Effector CD4-positive, alpha-beta T cell (primary cell): ENCODE measurements around the gene SRGAP2B.
"Not testable (repeated sequence)": the region's sequence is repeated elsewhere in the genome, so short reads cannot be mapped to it uniquely, and the experiment has no call there.

ENCODE experiments used
- DNase-seq: peaks from one replicate; pipeline ENCODE4 v3.0.0-alpha.2; 2020

The SRGAP2B gene

DNA sequence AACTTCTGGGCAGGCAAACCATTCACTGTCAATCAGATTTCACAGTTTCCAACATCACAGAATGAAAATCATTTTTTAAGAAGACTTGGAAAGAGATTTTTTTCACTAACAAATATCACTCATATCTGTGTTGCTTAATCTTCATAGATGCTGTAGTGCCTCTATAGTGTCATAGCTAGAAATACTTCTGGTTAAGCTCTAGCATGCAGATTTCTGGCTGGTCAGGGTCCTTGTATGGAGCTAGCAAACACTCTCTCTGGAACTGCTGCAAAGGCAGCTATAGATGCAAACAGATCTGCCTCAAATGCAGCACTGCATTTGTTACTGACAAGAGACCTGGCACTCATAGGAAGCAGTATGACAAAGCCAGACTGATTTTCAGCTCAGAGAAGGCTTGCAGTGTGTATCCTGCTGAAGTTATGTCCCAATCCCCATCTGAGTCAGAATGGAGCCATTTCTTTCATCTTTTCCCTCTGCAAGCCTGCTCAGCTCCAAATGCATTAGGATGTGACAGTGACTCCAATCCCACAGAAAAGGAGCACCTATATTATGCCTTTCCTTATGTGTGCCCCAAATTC lies 99.2 kb downstream of the SRGAP2B start:
- DNase-seq: not testable (repeated sequence)

- DNase-seq: not testable (repeated sequence)
Observed at GRCh38 chr1:144992915-144993314, 102.2 kb downstream of the SRGAP2B start.

GRCh38 chr1:144990611-144991010 lies 104.5 kb downstream of the SRGAP2B start:
- not testable (repeated sequence) for DNase-seq

- DNase-seq: not testable (repeated sequence)
Observed at GRCh38 chr1:144987131-144987530, 108.0 kb downstream of the SRGAP2B start.

DNA sequence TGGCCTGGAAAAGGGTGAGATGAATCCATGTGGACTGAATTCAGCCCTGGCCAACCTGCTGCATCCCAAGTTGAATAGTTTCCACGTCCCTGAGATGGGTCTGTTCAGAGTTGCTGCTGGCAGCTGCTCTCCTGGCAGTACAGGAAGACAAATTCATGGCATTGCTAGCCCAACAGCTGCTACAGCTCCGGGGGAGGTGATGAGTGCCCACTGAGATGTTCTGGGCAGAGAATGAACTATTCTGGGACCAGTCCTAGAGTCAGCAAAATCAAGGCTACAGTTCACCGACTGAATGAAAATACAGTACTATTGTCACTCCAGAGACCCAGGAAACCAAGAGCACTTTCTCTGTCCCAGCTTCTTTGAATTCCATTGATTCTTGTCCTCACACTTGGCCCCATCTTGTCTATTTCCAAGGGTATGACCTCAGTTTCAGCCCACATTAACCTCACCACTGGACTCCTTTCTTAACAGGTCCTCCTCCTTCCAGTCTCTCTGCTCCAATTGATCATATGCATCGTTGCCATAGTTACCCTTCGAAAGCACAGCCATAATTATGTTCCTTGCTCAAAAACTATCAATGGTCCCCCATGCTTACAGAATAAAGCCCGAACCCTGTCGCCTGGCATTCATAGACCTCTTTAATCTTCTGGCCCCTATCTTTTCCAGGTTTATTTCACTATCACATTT lies 108.8 kb downstream of the SRGAP2B start:
- not testable (repeated sequence) for DNase-seq

GRCh38 chr1:144985550-144986170 lies 109.5 kb downstream of the SRGAP2B start:
- not testable (repeated sequence) for DNase-seq

DNA sequence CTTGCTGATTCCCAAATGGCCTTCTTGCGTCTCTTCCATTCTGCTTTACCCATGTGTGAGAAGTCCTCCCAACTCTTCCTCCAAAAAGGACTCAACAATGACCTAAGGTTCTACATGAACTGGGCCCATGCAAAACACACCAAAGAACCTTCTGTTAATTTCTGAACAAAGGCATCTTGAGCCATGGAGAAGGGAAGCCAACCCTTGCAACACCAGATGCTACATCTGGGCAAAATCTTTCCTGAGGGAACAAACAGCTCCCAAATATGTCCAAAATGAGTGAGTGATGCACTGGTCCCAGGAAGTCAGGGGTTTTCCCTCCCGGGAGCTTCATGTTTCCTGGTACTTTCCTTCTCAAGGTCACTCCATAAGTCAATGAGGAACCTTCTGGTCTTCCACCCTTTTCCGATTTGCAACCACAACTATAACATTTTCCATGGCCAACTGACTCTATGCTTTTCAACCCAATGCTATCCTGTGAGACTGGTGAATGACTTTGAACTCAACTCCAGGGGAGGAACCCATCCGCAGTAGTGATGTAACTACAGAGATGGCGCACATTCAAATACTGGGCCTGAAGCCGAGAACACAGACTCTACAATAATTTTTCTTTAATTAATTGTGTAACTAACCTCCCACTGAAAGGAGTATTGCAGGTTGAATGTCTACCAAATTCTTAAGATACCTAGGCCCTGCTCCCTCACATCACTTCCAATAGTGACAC lies 112.2 kb downstream of the SRGAP2B start:
- DNase-seq: not testable (repeated sequence)

DNA sequence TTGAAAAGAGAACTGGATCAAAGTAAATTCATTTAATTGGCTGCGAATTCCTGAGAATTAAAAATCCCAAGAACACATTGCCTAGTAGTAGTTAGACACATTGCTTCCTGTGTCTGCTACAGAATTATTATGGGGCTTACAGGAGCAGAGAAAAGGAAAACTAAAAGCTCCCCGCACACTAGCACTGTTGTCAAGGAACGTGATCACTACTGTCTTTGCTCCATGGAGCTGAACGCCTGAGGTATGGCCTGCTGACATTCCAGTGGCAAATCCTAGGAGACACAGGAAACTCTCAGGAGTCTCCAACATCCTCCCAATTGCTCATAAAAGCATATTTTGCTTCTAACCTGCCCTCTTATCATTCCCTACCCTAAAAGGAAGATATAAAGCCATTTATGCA lies 114.0 kb downstream of the SRGAP2B start:
- DNase-seq: not testable (repeated sequence)

GRCh38 chr1:144979960-144980595 lies 115.0 kb downstream of the SRGAP2B start:
- not testable (repeated sequence) for DNase-seq

DNA sequence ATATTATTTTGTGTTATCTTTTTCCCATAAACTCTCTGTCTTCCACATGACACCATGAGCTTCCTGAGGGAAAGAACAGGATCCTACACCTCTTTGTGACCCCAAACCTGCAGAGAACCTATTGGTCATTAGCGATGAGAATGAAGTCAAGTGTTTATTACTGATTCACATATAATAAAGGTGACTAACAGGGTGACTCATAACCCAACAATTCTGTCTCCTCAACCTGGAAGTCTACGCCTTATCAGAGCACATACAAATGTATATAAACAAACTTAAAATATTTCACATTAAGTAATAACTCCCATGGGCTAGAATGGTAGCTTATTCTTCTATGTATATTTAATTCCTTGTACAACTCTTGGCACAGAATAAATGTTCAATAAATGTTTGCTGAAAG lies 117.3 kb downstream of the SRGAP2B start:
- DNase-seq: not testable (repeated sequence)

DNA sequence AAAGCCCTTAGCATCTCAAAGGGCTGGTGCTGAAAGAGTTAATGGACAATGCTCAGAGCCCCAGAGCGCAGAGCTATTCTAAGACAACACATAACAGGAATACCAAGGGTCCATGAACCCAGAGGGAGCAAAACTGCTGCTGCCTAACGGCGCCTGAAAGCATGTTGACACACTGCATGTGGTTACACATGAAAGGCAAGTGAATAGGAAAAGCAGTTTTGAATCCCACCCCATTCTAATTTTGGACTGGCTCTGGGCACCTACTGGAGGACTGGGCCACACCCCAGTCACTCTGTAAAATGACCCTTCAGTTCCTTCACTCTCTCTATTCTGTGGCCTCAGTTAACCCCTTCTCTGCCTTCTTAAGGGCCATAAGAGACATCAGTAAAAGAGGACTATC lies 123.2 kb downstream of the SRGAP2B start:
- not testable (repeated sequence) for DNase-seq

DNA sequence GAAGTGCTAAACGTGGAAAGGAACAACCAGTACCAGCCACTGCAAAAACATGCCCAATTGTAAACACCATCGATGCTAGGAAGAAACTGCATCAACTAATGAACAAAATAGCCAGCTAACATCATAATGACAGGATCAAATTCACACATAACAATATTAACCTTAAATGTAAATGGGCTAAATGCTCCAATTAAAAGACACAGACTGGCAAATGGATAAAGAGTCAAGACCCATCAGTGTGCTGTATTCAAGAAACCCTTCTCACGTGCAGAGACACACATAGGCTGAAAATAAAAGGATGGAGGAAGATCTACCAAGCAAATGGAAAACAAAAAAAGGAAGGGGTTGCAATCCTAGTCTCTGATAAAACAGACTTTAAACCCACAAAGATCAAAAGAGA lies 128.6 kb downstream of the SRGAP2B start:
- not testable (repeated sequence) for DNase-seq

DNA sequence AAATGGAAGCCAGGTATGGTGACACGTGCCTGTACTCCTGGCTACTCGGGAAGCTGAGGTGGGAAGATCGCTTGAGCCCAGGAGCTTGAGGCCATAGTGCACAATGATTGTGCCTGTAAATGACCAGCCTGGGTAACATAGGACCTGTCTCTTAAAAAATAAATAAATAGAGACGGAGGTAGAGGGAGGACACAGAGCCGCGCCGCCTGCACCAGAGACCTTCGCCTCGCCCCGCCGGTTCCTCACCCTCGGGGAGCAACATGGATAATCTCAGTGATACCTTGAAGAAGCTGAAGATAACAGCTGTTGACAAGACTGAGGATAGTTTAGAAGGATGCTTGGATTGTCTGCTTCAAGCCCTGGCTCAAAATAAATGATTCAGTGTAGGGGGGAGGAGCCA lies 130.4 kb downstream of the SRGAP2B start:
- DNase-seq: not testable (repeated sequence)

DNA sequence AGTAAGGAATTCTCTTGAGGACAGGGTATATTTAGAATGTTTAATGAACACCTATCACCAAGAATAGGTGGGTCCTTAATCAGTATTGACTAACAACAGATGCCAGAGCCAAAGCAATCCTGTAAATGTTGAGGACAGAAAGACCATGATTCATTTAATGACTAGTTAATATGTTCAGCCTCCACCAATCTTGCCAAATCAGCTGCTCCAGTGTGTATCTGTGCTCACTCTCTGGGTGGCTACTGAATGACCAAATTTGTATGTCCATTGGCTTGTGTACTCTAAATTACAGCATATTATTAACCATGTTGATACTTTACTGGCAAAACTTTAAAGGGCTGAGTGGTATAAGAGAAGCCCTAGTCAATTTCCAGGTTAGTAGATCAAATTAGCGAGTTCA lies 130.9 kb downstream of the SRGAP2B start:
- DNase-seq: not testable (repeated sequence)

GRCh38 chr1:144963571-144963970 lies 131.6 kb downstream of the SRGAP2B start:
- DNase-seq: not testable (repeated sequence)

DNA sequence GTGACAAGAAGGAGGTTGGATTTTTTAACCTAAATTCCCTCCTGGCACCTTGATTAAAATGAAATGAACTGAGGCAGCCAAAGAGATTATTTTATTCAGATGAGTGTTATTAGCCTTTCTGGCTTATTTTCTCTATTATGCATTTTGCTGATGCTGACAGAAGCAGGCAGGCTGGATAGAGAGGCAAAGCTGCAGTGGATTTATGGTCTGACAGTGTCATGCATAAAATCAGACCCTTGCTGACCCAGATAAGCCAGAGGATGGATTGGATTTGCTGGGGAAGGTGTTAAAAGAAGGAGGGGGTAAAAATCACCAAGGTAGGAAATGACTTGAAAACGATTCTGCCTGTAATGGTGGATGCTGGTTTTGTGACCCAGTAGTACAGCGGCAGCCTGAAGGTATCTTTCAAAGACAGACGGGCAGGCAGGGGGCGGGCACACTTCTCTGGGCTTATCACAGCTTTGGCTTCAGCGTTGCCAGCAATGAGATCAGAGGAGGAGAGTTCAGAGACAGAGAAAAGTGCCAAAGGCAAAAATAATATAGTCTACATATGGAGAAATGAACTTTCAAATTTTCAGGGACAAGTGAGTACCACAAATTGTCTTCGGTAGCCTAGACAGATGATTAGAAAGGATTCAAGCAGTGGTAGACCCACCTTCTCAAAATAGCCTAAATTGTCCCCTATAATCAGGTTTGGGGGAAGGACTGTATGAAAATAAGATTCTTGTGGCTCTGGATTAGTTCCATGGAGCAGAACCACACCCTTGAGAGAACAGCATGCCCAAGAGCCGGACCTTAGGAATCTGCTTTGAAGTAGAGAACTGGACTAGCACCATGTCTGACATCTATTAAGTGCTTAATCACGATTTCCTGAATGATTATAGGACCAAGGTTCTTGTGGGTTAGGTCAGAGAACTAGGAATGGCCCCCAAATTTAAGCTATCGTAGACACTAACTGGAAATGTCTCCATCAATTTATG lies 133.2 kb downstream of the SRGAP2B start:
- DNase-seq: not testable (repeated sequence)

GRCh38 chr1:144960929-144961488 lies 134.1 kb downstream of the SRGAP2B start:
- not testable (repeated sequence) for DNase-seq

DNA sequence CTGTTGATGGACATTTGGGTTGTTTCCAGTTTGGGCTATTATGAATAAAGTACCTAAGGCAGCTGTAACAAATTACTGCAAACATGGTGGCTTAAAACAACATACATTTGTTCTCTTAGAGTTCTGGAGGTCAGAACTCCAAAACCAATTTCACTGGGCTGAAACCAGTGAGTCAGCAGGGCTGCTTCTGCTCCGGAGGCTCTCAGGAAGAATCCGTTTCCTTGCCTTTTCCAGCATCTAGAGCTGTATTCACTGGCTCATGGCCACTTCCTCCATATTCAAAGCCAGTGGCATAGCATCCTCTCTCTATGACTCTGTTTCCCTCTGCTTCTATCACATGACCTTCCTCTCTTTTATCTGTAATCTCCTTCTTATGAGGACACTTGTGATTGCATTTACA lies 146.7 kb downstream of the SRGAP2B start:
- DNase-seq: not testable (repeated sequence)

DNA sequence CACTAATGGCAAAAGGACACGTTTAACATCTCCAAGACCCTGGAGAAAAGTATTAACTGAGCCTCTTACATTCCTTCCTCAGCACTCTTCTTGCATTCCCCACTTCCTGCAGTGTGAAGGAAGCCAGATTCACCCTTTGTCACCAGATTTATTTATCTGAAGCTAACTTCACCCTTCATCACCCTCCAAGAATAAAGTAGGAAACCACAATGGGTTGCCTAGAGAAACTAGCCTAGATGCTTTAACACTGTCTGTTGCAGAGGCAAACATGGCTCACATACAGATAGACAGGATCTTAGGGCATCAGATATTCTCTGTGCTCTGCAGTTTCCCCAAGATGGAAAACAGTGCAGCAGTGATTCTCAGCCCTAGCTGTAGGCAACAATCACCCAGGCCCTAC lies 147.6 kb downstream of the SRGAP2B start:
- DNase-seq: not testable (repeated sequence)

GRCh38 chr1:144946525-144947480 lies 148.3 kb downstream of the SRGAP2B start:
- DNase-seq: not testable (repeated sequence)
